IMR-90 (cell line): ENCODE results near the gene CYTH2. TPM values are rescaled to one million over a fixed set of nuclear protein-coding genes. Genes with fewer than 3 reads are reported as not detected.

Source experiments
- ATAC-seq: fragments of 200-7000 bp; cut with Tn5 transposase; 2 replicates; pipeline ENCODE4 v1.9.1; 2020; ENCODE audit warnings: low read depth, mild to moderate bottlenecking, moderate library complexity
- BruUV-seq: library from RNA; stranded (reverse); fragments of 400-500 nt; replicated peaks from 2 replicates; lab custom pipeline; 2021; lab: Mats Ljungman, UMichigan
- CTCF ChIA-PET: fragments of 300-600 bp; formaldehyde crosslinking; extraction: SDS; loops from one replicate; lab custom pipeline; 2021; ENCODE audit warnings: antibody characterized with exemption; lab: Yijun Ruan, JAX
- POLR2A ChIA-PET: fragments of 300-600 bp; sonication (Branson Sonifier 250); formaldehyde crosslinking; loops from one replicate; lab custom pipeline; 2022; ENCODE audit warnings: antibody characterized with exemption; ENCODE audit not compliant: unreplicated experiment; lab: Charles Lee
- DNase-seq: peaks from one replicate; pipeline ENCODE4 v3.0.0; 2013
- H2AFZ ChIP-seq: replicated peaks from 2 replicates; pipeline ENCODE3; 2013; ENCODE audit warnings: low read length, mild to moderate bottlenecking; ENCODE audit not compliant: poor library complexity
- H2AK5ac ChIP-seq: 2 replicates; pipeline ENCODE4 v1.6.1; 2013; ENCODE audit warnings: low read depth, low read length, inconsistent platforms
- H2AK9ac ChIP-seq: replicated peaks from 2 replicates; pipeline ENCODE3; 2013; ENCODE audit warnings: mild to moderate bottlenecking, low read depth, low read length, moderate library complexity; ENCODE audit not compliant: poor library complexity
- H2BK120ac ChIP-seq: 2 replicates; pipeline ENCODE4 v1.6.1; 2013; ENCODE audit warnings: low read depth, low read length, inconsistent platforms
- H2BK15ac ChIP-seq: 3 replicates; pipeline ENCODE4 v1.6.1; 2013; ENCODE audit warnings: low read depth, low read length, inconsistent platforms
- H2BK20ac ChIP-seq: 2 replicates; pipeline ENCODE4 v1.6.1; 2013; ENCODE audit warnings: low read depth, mild to moderate bottlenecking, inconsistent platforms, low read length, moderate library complexity
- H2BK5ac ChIP-seq: 2 replicates; pipeline ENCODE4 v1.6.1; 2013; ENCODE audit warnings: mild to moderate bottlenecking, low read depth, low read length, inconsistent platforms; ENCODE audit not compliant: poor library complexity, severe bottlenecking
- H3K14ac ChIP-seq: replicated peaks from 2 replicates; pipeline ENCODE4 v1.6.1; 2013; ENCODE audit warnings: low read depth, low read length, inconsistent platforms
- H3K18ac ChIP-seq: 2 replicates; pipeline ENCODE4 v1.6.1; 2013; ENCODE audit warnings: low read depth, low read length, control low read depth
- H3K23ac ChIP-seq: 2 replicates; pipeline ENCODE4 v1.6.1; 2013; ENCODE audit warnings: low read depth, low read length, inconsistent platforms
- H3K27ac ChIP-seq: 2 replicates; pipeline ENCODE4 v1.5.1; 2013; ENCODE audit warnings: mild to moderate bottlenecking, control low read depth, low read length; ENCODE audit not compliant: insufficient read depth
- H3K27me3 ChIP-seq: 2 replicates; pipeline ENCODE4 v1.6.1; 2013; ENCODE audit warnings: low read length; ENCODE audit not compliant: control insufficient read depth, insufficient read depth
- H3K36me3 ChIP-seq: 2 replicates; pipeline ENCODE4 v1.6.1; 2013; ENCODE audit warnings: low read length, mixed read lengths; ENCODE audit not compliant: control insufficient read depth, insufficient read depth
- H3K4ac ChIP-seq: 2 replicates; pipeline ENCODE4 v1.6.1; 2013; ENCODE audit warnings: low read depth, low read length, inconsistent platforms
- H3K4me1 ChIP-seq: 2 replicates; pipeline ENCODE4 v1.6.1; 2013; ENCODE audit warnings: low read length, mixed read lengths; ENCODE audit not compliant: control insufficient read depth, insufficient read depth
- H3K4me2 ChIP-seq: 2 replicates; pipeline ENCODE4 v1.6.1; 2013; ENCODE audit warnings: low read depth, mild to moderate bottlenecking, control low read depth, low read length, moderate library complexity
- H3K4me3 ChIP-seq: 2 replicates; pipeline ENCODE4 v1.5.1; 2013; ENCODE audit warnings: low read depth, mild to moderate bottlenecking, control low read depth, low read length, moderate library complexity; ENCODE audit not compliant: insufficient read depth
- H3K56ac ChIP-seq: 2 replicates; pipeline ENCODE4 v1.6.1; 2013; ENCODE audit warnings: low read length, inconsistent platforms; ENCODE audit not compliant: insufficient read depth; ENCODE audit errors: extremely low read depth
- H3K79me1 ChIP-seq, 2 experiments: 2 replicates each; pipeline ENCODE4 v1.6.1; 2013; ENCODE audit warnings: low read length in 2 of 2, inconsistent platforms in 1 of 2, low read depth in 1 of 2
- H3K9ac ChIP-seq: 2 replicates; pipeline ENCODE4 v1.6.1; 2013; ENCODE audit warnings: low read depth, low read length, control low read depth
- H3K9me1 ChIP-seq: 2 replicates; pipeline ENCODE4 v1.6.1; 2013; ENCODE audit warnings: low read length, inconsistent platforms; ENCODE audit not compliant: insufficient read depth
- H3K9me3 ChIP-seq: 2 replicates; pipeline ENCODE4 v1.6.1; 2013; ENCODE audit warnings: low read length; ENCODE audit not compliant: control insufficient read depth, insufficient read depth
- H4K20me1 ChIP-seq: 2 replicates; pipeline ENCODE4 v1.6.1; 2013; ENCODE audit warnings: low read length, inconsistent platforms; ENCODE audit not compliant: insufficient read depth
- H4K5ac ChIP-seq: 2 replicates; pipeline ENCODE4 v1.6.1; 2013; ENCODE audit warnings: mild to moderate bottlenecking, low read depth, low read length, control low read depth
- H4K8ac ChIP-seq, 2 experiments: 2 replicates each; pipeline ENCODE4 v1.6.1; 2013; ENCODE audit warnings: low read depth in 2 of 2, low read length in 2 of 2, control low read depth in 1 of 2, inconsistent platforms in 1 of 2
- H4K91ac ChIP-seq: 2 replicates; pipeline ENCODE4 v1.6.1; 2013; ENCODE audit warnings: low read depth, low read length, inconsistent platforms; ENCODE audit not compliant: insufficient read depth
- BHLHE40 ChIP-seq: fragments of 150-350 bp; IDR thresholded peaks from 2 replicates; pipeline ENCODE4 v1.6.1; 2016; ENCODE audit warnings: mild to moderate bottlenecking, low read depth, low read length
- CEBPB ChIP-seq: IDR thresholded peaks from 2 replicates; pipeline ENCODE4 v1.6.1; 2012; ENCODE audit warnings: low read depth, low read length, improper control_type of control experiment
- CHD1 ChIP-seq: IDR thresholded peaks from 2 replicates; pipeline ENCODE4 v1.6.1; 2012; ENCODE audit warnings: low read depth, low read length, improper control_type of control experiment
- FOS ChIP-seq: fragments of 150-350 bp; IDR thresholded peaks from 2 replicates; pipeline ENCODE4 v1.6.1; 2016; ENCODE audit warnings: low read depth, low read length
- MAFK ChIP-seq: IDR thresholded peaks from 2 replicates; pipeline ENCODE4 v1.6.1; 2012; ENCODE audit warnings: low read depth, low read length, improper control_type of control experiment
- MAZ ChIP-seq: IDR thresholded peaks from 2 replicates; pipeline ENCODE4 v1.6.1; 2012; ENCODE audit warnings: low read depth, mild to moderate bottlenecking, low read length, improper control_type of control experiment, moderate library complexity, borderline replicate concordance
- MXI1 ChIP-seq: IDR thresholded peaks from 2 replicates; pipeline ENCODE4 v1.6.1; 2012; ENCODE audit warnings: low read depth, mild to moderate bottlenecking, low read length, moderate library complexity, borderline replicate concordance
- NFE2L2 ChIP-seq: fragments of 150-350 bp; IDR thresholded peaks from 2 replicates; pipeline ENCODE4 v1.6.1; 2016; ENCODE audit warnings: low read depth, mild to moderate bottlenecking, low read length
- POLR2A ChIP-seq: IDR thresholded peaks from 2 replicates; pipeline ENCODE4 v1.6.1; 2012; ENCODE audit warnings: mild to moderate bottlenecking, low read depth, low read length
- RAD21 ChIP-seq: IDR thresholded peaks from 2 replicates; pipeline ENCODE4 v1.6.1; 2012; ENCODE audit warnings: low read length, improper control_type of control experiment
- RCOR1 ChIP-seq: IDR thresholded peaks from 2 replicates; pipeline ENCODE4 v1.6.1; 2012; ENCODE audit warnings: mild to moderate bottlenecking, low read length, improper control_type of control experiment; ENCODE audit not compliant: insufficient replicate concordance
- RFX5 ChIP-seq: IDR thresholded peaks from 2 replicates; pipeline ENCODE4 v1.8.0; 2012; ENCODE audit warnings: low read depth, mild to moderate bottlenecking, low read length, moderate library complexity
- SMC3 ChIP-seq: fragments of 150-350 bp; IDR thresholded peaks from 2 replicates; pipeline ENCODE4 v1.6.1; 2016; ENCODE audit warnings: low read depth, mild to moderate bottlenecking, antibody characterized with exemption, low read length, moderate library complexity
- WGBS, 2 experiments: methylation state at CpG; one replicate each; pipeline versions ENCODE4 v1.1.5 to v1.1.7; 2013; ENCODE audit warnings: missing lambda C conversion rate in 2 of 2; ENCODE audit not compliant: insufficient read length in 1 of 2; ENCODE audit errors: extremely low coverage in 2 of 2; 5-methylcytosine and 5-hydroxymethylcytosine counted together
- dilution Hi-C: fragments of 300-500 bp; cut with HindIII; formaldehyde crosslinking; loops from one replicate; pipeline ENCODE4 v1.14.3; 2018; ENCODE audit warnings: low sequenced_read_pairs; ENCODE audit not compliant: unreplicated experiment
- in situ Hi-C: fragments of 300-500 bp; cut with MboI; formaldehyde crosslinking; loops from 3 replicates; pipeline ENCODE4 v1.14.3; 2019; ENCODE audit warnings: low sequenced_read_pairs, inconsistent platforms, mixed read lengths
- intact Hi-C: fragments of 100-400 bp; cut with micrococcal nuclease; formaldehyde crosslinking; loops from 2 replicates; pipeline ENCODE4 v1.10.0; 2022
- polyA plus RNA-seq, 3 experiments: library from polyadenylated mRNA; depleted of rRNA; stranded (reverse); fragments of >200 nt; gene quantifications; 2 replicates each; pipeline ENCODE4 v1.2.3, GENCODE V29; 2012; ENCODE audit warnings: low replicate concordance in 1 of 3
- total RNA-seq: library from RNA; depleted of rRNA; stranded (reverse); fragments of >200 nt; gene quantifications from 2 replicates; pipeline ENCODE4 v1.2.3, GENCODE V29; 2012
- TF ChIP-seq, protein P1 (sequence below): conservative IDR thresholded peaks from 2 replicates; pipeline ENCODE4 v1.5.1; 2012; ENCODE audit warnings: mild to moderate bottlenecking, low read depth, low read length, improper control_type of control experiment
- TF ChIP-seq, protein P2 (sequence below): fragments of 150-350 bp; IDR thresholded peaks from 2 replicates; pipeline ENCODE4 v1.6.1; 2016; ENCODE audit warnings: low read depth, mild to moderate bottlenecking, low read length, moderate library complexity, borderline replicate concordance
- TF ChIP-seq, protein P3 (sequence below): fragments of 150-350 bp; IDR thresholded peaks from 2 replicates; pipeline ENCODE4 v1.6.1; 2017; ENCODE audit warnings: mild to moderate bottlenecking, antibody characterized with exemption, low read length, low read depth

The CYTH2 gene
- total and polyA plus RNA-seq, 2 of the 4 experiments (the other 2 are of a cell fraction): 35.8 to 62.0 TPM

DNA sequence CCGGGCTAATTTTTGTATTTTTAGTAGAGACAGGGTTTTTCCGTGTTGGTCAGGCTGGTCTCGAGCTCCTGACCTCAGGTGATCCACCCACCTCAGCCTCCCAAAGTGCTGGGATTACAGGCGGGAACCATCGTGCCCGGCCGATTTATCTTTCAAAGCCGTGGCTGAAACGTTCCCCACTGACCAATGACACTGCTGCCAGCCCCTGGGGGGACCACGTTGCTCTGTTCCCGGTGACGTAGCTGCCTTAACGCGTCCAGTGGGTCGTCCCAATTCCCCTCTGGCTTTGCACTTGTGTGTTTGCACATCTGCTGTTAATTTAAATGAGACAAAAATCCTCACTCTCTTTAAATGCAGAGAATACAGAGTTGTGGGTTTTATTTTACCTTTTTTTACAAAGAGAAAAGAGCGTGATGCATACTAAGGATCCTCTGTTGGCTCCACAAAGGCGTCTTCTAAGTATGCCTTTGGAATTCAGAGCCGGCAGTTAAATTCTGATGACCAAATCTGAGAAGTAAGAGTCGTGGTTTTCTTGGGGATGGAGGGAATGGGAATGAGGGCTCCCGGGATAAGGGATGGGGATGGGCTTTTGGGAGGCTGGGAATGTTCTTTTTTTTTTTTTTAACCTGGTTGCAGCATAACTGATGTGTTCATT is 61.0 kb downstream of the CYTH2 start:
- no peak for TF ChIP-seq MXI1
- TF ChIP-seq CEBPB: no peak
- no peak for TF ChIP-seq RFX5
- no peak for TF ChIP-seq POLR2A
- no peak for TF ChIP-seq MAZ
- TF ChIP-seq, protein P1, sequence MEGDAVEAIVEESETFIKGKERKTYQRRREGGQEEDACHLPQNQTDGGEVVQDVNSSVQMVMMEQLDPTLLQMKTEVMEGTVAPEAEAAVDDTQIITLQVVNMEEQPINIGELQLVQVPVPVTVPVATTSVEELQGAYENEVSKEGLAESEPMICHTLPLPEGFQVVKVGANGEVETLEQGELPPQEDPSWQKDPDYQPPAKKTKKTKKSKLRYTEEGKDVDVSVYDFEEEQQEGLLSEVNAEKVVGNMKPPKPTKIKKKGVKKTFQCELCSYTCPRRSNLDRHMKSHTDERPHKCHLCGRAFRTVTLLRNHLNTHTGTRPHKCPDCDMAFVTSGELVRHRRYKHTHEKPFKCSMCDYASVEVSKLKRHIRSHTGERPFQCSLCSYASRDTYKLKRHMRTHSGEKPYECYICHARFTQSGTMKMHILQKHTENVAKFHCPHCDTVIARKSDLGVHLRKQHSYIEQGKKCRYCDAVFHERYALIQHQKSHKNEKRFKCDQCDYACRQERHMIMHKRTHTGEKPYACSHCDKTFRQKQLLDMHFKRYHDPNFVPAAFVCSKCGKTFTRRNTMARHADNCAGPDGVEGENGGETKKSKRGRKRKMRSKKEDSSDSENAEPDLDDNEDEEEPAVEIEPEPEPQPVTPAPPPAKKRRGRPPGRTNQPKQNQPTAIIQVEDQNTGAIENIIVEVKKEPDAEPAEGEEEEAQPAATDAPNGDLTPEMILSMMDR: no peak
- TF ChIP-seq BHLHE40: no peak
- TF ChIP-seq FOS: no peak
- no peak for TF ChIP-seq RCOR1
- TF ChIP-seq, protein P2, sequence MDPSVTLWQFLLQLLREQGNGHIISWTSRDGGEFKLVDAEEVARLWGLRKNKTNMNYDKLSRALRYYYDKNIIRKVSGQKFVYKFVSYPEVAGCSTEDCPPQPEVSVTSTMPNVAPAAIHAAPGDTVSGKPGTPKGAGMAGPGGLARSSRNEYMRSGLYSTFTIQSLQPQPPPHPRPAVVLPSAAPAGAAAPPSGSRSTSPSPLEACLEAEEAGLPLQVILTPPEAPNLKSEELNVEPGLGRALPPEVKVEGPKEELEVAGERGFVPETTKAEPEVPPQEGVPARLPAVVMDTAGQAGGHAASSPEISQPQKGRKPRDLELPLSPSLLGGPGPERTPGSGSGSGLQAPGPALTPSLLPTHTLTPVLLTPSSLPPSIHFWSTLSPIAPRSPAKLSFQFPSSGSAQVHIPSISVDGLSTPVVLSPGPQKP: no peak
- TF ChIP-seq, protein P3, sequence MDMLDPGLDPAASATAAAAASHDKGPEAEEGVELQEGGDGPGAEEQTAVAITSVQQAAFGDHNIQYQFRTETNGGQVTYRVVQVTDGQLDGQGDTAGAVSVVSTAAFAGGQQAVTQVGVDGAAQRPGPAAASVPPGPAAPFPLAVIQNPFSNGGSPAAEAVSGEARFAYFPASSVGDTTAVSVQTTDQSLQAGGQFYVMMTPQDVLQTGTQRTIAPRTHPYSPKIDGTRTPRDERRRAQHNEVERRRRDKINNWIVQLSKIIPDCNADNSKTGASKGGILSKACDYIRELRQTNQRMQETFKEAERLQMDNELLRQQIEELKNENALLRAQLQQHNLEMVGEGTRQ: no peak
- no peak for TF ChIP-seq CHD1
- TF ChIP-seq NFE2L2: no peak
- no peak for TF ChIP-seq SMC3
- TF ChIP-seq RAD21: no peak
- TF ChIP-seq MAFK: no peak
- no peak overlapping the region for H2BK15ac ChIP-seq
- CTCF ChIA-PET: interaction anchor here (0.7 kb wide), 1 partner anchor 661 kb away, joined by 3 read pairs; no protein-coding TSS in a partner anchor
- H3K14ac ChIP-seq: no peak overlapping the region
- no peaks in the 10 kb centered on the region for H3K79me1 ChIP-seq
- H4K5ac ChIP-seq: no peak overlapping the region
- no peak overlapping the region for H4K91ac ChIP-seq
- H3K18ac ChIP-seq: no peak overlapping the region
- H4K20me1 ChIP-seq: no peaks in the 10 kb centered on the region
- intact Hi-C loops: no loop called here
- POLR2A ChIA-PET: no interaction called here
- no peak overlapping the region for H2AK9ac ChIP-seq
- H2BK120ac ChIP-seq: no peak overlapping the region
- WGBS, 2 experiments: 59% methylated on average over 8 of the region's 20 CpGs; no CpG with 5 or more reads in 1 of the 2 experiments
- H3K36me3 ChIP-seq: no peaks in the 10 kb centered on the region
- no peak overlapping the region for H4K8ac ChIP-seq
- H3K4me2 ChIP-seq: no peak overlapping the region
- in situ Hi-C loops: no loop called here
- H3K4me3 ChIP-seq: no peak overlapping the region
- H2AK5ac ChIP-seq: no peak overlapping the region
- H3K9ac ChIP-seq: no peak overlapping the region
- BruUV-seq: no TSS peak
- peaks cover 4% of the 10 kb centered on the region for H3K27me3 ChIP-seq
- dilution Hi-C loops: no loop called here
- ATAC-seq (no peak), DNase-seq (no peak)
- H3K9me1 ChIP-seq: no peaks in the 10 kb centered on the region
- no peak overlapping the region; the same call in 1 of the 2 replicates for H3K56ac ChIP-seq
- H2BK20ac ChIP-seq: no peak overlapping the region
- H3K4ac ChIP-seq: no peak overlapping the region
- H3K9me3 ChIP-seq: peaks cover 10% of the 10 kb centered on the region
- no peak overlapping the region for H2BK5ac ChIP-seq
- H2AFZ ChIP-seq: no peak overlapping the region
- H3K23ac ChIP-seq: no peak overlapping the region
- no peaks in the 10 kb centered on the region for H3K4me1 ChIP-seq
- H3K27ac ChIP-seq: no peak overlapping the region
